Measurements from ENCODE around the gene CACNB4. TPM values are rescaled to one million over a fixed set of nuclear protein-coding genes. Genes with fewer than 3 reads are reported as not detected.

Gene CACNB4
- total RNA-seq, 2 experiments from 2014 or later, result 0.14 to 0.20 TPM

GRCh38 chr2:151933266-151933804, 165.5 kb downstream of the CACNB4 start:
- H3K27me3 ChIP-seq (ENCODE audit: control insufficient read depth in 1 of 2, insufficient read depth in 2 of 2, low read length in 2 of 2), result peaks cover 0 to 4% of the 10 kb centered on the region in 2 experiments
- no peaks in the 10 kb centered on the region for H3K4me1 ChIP-seq (ENCODE audit: insufficient read depth, low read length)
- Mint-ChIP-seq H3K27ac (no peak overlapping the region), H3K27me3 (peaks cover 28% of the 10 kb centered on the region), H3K36me3 (ENCODE audit: low read depth) (no peaks in the 10 kb centered on the region), H3K9me3 (no peaks in the 10 kb centered on the region), H3K4me3 (no peak overlapping the region), H3K4me1 (ENCODE audit: low read depth) (no peaks in the 10 kb centered on the region)
- CTCF ChIA-PET, result no interaction called here
- H3K36me3 ChIP-seq (ENCODE audit: insufficient read depth, low read length), result no peaks in the 10 kb centered on the region
- intact Hi-C loops (cut with DNase I, micrococcal nuclease), result no loop called here
- TF ChIP-seq CTCF (IDR thresholded peaks at IDR 0.05), result no peak
- ATAC-seq (ENCODE audit: poor library complexity) (no peak), DNase-seq (no peak)
- POLR2A ChIA-PET, result no interaction called here
- no peaks in the 10 kb centered on the region for H3K9me3 ChIP-seq (ENCODE audit: control insufficient read depth in 1 of 2, insufficient read depth in 1 of 2, low read length in 2 of 2)
- H3K4me3 ChIP-seq (ENCODE audit: low read length), result no peak overlapping the region
- no peak overlapping the region for H3K27ac ChIP-seq (ENCODE audit: low read depth in 1 of 2, low read length in 2 of 2)

DNA sequence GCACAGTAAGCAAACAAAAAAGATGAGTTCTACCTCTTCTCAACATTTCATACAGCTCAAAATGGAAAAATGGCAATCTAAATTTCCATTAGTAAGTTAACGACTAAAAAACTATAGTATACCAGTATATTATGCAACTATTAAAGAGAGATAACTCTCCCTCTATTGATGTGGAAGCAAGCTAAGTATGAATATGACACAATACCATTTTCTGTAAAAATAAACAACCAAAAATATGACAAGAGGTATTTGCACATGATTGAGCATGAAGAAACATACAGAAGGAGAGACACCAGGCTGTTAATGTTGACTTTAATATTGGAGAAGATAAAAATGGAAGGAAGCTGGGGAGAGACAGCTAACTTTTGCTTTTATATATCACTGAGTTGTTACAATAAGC, 167.1 kb downstream of the CACNB4 start:
- H3K27ac ChIP-seq (ENCODE audit: low read depth in 1 of 2, low read length in 2 of 2), result no peak overlapping the region
- H3K27me3 ChIP-seq (ENCODE audit: control insufficient read depth in 1 of 2, insufficient read depth in 2 of 2, low read length in 2 of 2), result peaks cover 0 to 7% of the 10 kb centered on the region in 2 experiments
- H3K9me3 ChIP-seq (ENCODE audit: control insufficient read depth in 1 of 2, insufficient read depth in 1 of 2, low read length in 2 of 2), result no peaks in the 10 kb centered on the region
- Mint-ChIP-seq H3K9me3 (no peaks in the 10 kb centered on the region), H3K4me3 (no peak overlapping the region), H3K4me1 (ENCODE audit: low read depth) (no peaks in the 10 kb centered on the region), H3K27me3 (peaks cover 29% of the 10 kb centered on the region), H3K27ac (no peak overlapping the region), H3K36me3 (ENCODE audit: low read depth) (no peaks in the 10 kb centered on the region)
- CTCF ChIA-PET, result interaction anchor here (0.6 kb wide), 1 partner anchor 375 kb away, joined by 4 read pairs; no protein-coding TSS in a partner anchor
- H3K4me1 ChIP-seq (ENCODE audit: insufficient read depth, low read length), result no peaks in the 10 kb centered on the region
- ATAC-seq (ENCODE audit: poor library complexity), result no peak
- DNase-seq, result no peak
- H3K36me3 ChIP-seq (ENCODE audit: insufficient read depth, low read length), result no peaks in the 10 kb centered on the region
- intact Hi-C loops (cut with DNase I, micrococcal nuclease), result no loop called here
- H3K4me3 ChIP-seq (ENCODE audit: low read length), result no peak overlapping the region
- TF ChIP-seq CTCF (IDR thresholded peaks at IDR 0.05), result no peak
- POLR2A ChIA-PET, result no interaction called here

DNA sequence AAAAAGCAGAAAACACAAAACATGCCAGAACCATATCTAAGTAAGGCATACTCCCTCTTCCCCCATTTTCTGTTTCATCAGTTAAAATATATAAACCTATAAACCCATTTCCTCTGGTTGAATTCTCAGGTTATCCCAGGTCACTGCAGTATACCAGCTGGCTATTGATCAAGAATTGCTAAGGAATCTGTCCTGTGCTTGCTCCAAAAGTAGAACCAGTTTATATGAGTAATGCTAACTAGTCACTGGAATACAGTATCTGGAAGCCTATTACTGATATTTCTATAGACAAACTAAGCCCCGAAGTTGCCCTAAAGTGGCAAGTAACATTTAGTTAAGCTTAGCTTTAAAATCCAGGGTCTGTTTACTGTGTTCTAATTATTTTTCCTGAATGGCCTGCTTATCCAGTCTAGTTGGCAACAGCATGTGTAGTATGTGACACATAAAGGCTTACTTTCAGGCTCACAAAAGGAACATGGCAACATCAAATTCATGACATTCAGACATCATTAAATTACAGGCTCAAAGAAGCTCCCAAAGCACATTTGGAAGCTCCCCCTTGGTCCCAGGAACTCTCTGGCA, 167.7 kb downstream of the CACNB4 start:
- Mint-ChIP-seq H3K4me3 (no peak overlapping the region), H3K27ac (no peak overlapping the region), H3K4me1 (ENCODE audit: low read depth) (no peaks in the 10 kb centered on the region), H3K9me3 (no peaks in the 10 kb centered on the region), H3K27me3 (peaks cover 29% of the 10 kb centered on the region), H3K36me3 (ENCODE audit: low read depth) (no peaks in the 10 kb centered on the region)
- CTCF ChIA-PET, result interaction anchor here (0.6 to 0.8 kb wide), 2 partner anchors 25 to 376 kb away, joined by 3 to 4 read pairs; no protein-coding TSS in a partner anchor
- ATAC-seq (ENCODE audit: poor library complexity) (no peak), DNase-seq (no peak)
- Histone ChIP-seq H3K36me3 (ENCODE audit: insufficient read depth, low read length) (no peaks in the 10 kb centered on the region), H3K4me3 (ENCODE audit: low read length) (no peak overlapping the region), H3K9me3 (ENCODE audit: control insufficient read depth in 1 of 2, insufficient read depth in 1 of 2, low read length in 2 of 2) (no peaks in the 10 kb centered on the region), H3K27me3 (ENCODE audit: control insufficient read depth in 1 of 2, insufficient read depth in 2 of 2, low read length in 2 of 2) (peaks cover 0 to 7% of the 10 kb centered on the region in 2 experiments), H3K27ac (ENCODE audit: low read depth in 1 of 2, low read length in 2 of 2) (no peak overlapping the region), H3K4me1 (ENCODE audit: insufficient read depth, low read length) (no peaks in the 10 kb centered on the region)
- no peak for TF ChIP-seq CTCF (IDR thresholded peaks at IDR 0.05)
- POLR2A ChIA-PET, result no interaction called here
- intact Hi-C loops (cut with DNase I, micrococcal nuclease), result no loop called here

Data from CD4-positive, alpha-beta T cell (primary cell).